SHP77 (cell line): ENCODE data around the gene F10.

Experiments
- DNase-seq, 2 experiments: peaks; one replicate each; lab custom pipeline; 2025; lab: John Stamatoyannopoulos, UW

Gene F10

DNA sequence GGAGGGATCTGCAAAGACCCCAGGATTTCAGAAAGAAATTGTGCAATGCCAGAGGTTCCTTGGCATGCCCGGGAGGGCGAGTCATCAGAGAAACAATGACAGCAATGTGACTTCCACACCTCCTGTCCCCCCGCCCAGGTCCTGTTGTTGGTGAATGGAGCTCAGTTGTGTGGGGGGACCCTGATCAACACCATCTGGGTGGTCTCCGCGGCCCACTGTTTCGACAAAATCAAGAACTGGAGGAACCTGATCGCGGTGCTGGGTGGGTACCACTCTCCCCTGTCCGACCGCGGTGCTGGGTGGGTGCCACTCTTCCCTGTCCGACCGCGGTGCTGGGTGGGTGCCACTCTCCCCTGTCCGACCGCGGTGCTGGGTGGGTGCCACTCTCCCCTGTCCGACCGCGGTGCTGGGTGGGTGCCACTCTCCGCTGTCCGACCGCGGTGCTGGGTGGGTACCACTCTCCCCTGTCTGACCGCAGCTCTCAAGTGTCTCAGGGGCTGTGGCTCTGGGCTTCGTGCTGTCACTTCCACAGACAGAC, 5.2 kb upstream of the F10 start:
- no peak for DNase-seq

DNA sequence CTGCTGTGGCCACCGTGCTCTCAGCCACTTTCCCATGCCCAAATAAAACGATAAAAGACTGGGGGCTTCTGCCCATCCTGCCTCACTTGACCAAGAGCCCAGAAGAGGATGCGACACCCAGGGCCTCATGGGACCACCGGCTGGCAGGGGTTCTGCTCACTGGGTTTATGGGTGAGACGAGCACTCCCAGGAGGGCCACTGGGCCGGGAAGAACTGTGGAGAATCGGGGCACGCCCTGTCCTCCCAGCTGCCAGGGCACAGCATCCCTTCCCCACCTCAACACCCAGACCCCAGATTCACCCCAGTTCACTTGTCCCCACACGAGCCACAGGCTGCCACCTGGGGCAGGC, 4.7 kb upstream of the F10 start:
- DNase-seq, result no peak

DNA sequence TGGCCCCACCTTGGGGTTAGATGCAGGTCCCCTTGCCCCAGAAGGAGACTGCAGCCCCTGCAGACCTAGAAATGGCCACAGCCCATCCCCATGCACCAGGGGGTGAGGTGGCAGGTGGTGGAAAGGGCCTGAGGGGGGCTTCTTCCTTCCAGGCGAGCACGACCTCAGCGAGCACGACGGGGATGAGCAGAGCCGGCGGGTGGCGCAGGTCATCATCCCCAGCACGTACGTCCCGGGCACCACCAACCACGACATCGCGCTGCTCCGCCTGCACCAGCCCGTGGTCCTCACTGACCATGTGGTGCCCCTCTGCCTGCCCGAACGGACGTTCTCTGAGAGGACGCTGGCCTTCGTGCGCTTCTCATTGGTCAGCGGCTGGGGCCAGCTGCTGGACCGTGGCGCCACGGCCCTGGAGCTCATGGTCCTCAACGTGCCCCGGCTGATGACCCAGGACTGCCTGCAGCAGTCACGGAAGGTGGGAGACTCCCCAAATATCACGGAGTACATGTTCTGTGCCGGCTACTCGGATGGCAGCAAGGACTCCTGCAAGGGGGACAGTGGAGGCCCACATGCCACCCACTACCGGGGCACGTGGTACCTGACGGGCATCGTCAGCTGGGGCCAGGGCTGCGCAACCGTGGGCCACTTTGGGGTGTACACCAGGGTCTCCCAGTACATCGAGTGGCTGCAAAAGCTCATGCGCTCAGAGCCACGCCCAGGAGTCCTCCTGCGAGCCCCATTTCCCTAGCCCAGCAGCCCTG, 4.2 kb upstream of the F10 start:
- DNase-seq, result no peak

- no peak for DNase-seq
Observed at GRCh38 chr13:113119166-113119821, 3.3 kb upstream of the F10 start.

DNA sequence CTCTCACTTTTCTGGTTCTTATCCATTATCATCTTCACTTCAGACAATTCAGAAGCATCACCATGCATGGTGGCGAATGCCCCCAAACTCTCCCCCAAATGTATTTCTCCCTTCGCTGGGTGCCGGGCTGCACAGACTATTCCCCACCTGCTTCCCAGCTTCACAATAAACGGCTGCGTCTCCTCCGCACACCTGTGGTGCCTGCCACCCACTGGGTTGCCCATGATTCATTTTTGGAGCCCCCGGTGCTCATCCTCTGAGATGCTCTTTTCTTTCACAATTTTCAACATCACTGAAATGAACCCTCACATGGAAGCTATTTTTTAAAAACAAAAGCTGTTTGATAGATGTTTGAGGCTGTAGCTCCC, 2.8 kb upstream of the F10 start:
- DNase-seq, result no peak

DNA sequence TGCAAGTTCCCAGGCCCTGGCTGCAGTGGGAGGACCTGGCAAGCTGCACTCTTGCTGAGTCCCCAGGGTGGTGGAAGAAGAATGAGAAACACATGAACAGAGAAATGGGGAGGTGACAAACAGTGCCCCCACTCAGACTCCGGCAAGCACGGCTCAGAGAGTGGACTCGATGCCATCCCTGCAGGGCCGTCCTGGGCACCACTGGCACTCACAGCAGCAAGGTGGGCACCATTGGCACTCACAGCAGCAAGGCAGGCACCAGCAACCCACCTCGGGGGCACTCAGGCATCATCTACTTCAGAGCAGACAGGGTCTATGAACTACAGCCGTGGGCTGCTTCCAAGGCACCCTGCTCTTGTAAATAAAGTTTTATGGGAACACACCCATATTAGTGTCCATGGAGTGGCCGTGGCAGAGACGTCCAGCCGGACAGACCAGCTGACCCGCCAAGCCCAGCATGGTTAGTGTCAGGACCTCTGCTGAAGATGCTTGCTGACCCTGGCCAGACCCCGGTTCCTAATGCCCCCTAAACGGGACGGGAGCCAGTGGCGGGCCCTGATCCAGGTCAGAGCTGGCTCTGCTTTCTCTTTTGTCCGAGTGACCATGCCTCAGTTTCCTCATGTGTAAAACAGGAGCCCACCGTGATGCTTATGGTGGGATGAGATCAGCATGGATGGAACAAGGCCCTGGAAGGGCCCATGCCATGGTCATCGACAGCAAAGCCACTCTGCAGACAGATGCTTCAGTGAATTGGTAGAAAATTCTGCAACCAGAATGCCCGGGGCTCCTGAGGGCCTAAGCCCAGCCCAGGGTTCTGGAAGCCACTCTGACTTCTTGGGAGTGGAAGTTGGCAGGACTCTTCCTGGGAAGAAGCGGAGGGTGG, 2.1 kb upstream of the F10 start:
- no peak for DNase-seq

GRCh38 chr13:113121183-113121927, 1.2 kb upstream of the F10 start:
- no peak for DNase-seq

DNA sequence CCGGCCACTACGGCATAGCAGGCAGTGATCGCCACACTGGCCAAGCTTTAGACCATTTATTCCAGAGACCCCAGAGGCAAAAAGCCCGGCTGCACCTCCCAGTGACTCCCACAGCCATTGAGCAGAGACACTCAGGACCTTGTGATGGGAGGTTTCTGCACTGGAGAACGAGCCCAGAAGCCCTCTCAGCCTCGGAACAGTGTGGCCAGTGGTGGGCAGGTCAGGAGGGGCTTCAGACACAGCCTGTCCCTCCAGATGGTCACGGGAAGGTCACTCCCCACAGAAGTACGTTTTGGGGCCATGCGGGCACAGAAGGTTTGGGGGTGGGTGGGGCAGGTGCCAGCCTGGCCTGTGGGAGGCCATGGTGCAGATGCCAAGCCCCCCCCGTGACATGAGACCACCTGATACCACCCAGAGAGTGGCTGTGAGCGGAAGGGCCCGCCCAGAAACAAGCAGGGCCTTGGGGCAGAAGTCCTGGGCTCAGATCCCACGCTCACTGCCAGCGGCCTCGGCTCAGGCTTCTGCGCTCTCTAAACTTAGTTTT, 599 bp upstream of the F10 start:
- DNase-seq, result no peak

DNA sequence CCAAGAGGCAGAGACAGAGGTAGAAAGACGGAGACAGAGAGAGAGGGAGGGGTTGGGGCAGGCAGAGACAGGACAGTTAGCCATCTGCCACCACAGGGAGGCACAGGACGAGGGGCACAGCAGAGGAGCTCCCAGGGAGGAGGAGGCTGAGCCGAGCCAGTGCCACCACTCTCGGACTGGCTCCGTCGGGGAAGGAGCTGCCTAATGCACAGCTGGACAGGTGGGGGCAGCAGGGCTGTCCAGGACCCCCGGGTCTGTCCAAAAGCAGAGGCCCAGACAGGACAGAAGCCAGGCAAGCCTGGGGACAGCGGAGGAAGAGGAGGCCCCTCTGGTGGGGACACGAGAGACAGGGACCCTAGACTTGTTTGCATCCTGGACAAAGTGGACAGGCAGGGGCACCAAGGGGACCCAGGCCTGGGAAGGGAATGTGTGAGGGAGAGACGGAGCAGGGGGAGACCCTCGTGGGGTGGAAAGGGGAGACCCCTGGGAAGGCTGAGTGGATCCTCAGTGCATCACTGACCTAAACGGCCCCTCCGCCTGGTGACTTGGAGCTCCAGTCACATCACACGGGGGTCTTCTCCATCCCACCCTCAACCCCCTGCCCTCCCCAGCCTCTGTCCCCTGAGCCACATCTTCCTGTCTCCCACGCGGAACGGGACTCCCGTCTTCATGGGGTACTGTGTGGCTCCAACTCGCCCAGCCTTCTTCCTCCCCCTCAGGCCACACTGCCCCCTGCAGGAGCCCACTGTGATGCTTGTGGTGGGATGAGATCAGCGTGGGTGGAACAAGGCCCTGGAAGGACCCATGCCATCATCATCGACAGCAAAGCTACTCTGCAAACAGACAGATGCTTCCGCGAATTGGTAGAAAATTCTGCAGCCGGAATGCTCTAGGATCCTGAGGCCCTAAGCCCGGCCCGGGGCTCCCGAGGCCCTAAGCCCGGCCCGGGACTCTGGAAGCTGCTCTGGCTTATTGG, 915 bp downstream of the F10 start:
- DNase-seq, result peak in 1 of 2 experiments; percentile 16

DNA sequence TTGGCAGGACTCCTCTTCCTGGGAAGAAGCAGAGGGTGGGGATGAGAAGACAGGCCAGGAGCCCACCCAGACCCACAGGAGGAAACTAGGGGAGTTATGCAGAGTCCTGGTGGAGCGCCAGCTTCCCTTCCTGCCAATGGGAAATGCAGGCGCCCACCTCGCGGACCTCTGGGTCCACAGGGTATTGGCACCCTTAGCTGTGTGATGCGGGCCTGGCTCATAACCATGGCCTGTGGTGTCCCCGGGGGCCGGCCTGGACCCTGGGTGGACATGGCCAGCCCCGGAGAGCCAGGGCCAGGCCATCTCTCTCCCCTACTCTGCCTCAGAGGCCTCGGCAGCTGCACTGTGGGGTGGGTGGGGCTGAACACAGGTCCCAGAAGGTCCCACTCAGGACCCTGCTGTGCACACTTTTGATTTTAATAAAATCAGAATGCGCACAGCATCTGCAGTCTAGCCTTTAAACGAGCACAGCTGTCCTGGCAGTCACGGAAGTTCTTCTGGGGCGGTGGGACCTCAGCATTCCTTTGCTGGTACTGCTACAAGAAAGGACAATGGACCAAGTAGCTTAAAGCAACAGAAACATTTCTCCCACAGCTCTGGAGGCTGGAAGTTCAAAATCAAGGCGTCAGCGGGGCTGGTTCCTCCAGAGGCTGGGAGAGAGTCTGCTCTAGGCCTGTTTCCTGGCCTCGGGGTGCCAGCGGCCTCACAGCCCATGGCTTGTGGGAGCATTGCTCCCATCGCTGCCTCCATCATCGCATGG, 1.8 kb downstream of the F10 start:
- no peak for DNase-seq

- no peak for DNase-seq
Observed at GRCh38 chr13:113125506-113126264, 3.1 kb downstream of the F10 start.

DNA sequence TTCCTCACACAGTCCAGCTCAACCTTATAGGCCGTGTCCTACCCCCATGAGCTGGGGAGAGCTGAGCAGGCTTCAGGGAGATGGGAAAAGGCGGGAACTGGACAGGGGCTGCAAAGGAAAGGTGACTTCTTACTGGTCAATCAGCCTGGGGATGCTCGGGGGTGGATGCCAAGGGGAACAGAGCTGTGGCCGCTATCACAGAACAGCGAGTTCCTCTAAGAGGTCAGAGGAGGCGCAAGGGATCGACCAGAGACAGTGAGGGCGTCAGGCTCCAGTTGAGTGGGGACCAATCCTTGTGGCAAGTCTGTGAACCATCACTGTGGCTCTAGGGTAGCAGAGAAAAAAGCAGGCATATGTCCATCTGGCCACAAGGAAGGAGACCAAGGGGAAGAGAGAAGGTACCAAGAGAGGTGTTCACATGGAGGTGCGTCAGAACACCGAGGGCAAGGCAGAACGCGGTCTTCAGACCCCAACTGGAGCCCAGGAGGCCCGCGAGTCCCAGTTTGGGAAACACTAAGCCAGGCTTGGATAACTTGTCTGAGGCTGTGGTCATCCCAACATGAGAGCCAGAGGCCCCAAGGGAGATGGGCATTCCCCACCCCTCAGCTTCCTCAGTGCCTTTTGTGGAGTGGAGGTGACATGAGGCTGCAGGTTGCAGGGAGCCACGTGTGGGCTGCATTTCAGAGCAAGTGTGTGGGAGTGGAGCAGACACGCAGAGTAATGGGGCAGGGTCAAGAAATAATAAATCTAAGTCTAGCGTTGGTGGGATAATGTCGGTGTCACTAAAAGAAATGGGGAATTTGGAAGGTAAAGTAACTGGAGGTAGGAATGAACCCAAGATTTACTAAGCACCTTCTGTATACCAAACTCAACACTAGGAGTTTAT, 3.9 kb downstream of the F10 start:
- DNase-seq, result no peak

GRCh38 chr13:113129480-113129879, 6.9 kb downstream of the F10 start:
- no peak for DNase-seq

DNA sequence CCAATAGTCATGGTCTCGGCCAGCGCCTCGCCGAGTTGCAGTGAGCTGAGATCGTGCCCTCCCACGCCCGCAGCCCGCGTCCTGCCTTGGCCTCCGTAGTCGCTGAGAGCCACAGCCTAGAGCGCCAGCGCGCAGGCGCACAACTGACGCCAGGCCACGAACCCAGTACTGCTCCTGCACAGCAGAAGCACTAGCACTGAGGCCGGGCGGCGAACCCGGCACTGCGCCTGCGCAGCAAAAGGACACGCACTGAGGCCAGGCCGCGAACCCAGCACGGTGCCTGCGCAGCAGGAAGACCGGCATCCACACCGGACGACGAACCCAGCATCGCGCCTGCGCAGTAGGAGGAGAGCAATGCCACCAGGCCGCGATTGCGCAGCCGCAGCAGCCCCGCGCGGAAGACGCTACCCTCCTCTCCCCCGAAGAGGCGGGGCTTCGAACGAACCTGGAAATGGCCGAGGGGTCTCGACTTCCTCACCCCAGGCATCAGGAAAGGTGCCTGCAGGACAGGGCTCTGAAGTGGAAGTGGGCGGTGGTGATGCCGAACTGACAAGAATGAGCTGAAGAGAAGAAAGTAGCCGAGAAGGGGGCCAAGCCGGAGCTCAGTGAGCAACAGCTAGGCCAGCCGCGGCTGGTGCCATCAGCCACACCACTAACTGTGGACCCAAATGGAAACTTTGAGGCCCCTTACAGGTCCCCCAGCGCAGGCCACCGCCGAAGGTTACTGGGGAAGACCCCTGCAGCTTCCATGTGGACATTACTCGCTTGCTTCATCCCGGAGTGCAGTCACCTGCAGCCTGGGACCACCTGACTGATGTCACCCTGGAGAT, 7.5 kb downstream of the F10 start:
- no peak for DNase-seq

DNA sequence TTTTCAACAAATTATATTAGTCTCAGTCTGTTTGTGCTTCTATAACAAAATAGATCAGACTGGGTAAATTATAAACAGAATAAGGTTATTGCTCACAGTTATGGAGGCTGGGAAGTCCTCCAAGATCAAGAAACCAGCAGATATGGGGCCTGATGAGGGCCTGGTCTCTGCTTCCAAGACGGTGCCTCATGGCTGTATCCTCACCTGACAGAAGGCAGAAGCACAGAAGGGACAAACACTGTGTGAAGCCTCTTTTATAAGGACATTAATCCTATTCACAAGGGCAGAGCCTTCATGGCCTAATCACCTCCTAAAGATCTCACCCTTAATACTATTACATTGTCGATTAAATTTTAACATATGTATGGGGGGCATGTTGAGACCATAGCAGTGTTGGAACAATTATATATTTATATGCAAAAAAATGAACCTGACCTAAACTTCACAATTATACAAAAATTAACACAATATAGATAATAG, 12.7 kb downstream of the F10 start:
- DNase-seq, result no peak

GRCh38 chr13:113137691-113138298, 15.2 kb downstream of the F10 start:
- DNase-seq, result no peak
